ENCODE data around the gene KIAA1614.

Gene KIAA1614

DNA sequence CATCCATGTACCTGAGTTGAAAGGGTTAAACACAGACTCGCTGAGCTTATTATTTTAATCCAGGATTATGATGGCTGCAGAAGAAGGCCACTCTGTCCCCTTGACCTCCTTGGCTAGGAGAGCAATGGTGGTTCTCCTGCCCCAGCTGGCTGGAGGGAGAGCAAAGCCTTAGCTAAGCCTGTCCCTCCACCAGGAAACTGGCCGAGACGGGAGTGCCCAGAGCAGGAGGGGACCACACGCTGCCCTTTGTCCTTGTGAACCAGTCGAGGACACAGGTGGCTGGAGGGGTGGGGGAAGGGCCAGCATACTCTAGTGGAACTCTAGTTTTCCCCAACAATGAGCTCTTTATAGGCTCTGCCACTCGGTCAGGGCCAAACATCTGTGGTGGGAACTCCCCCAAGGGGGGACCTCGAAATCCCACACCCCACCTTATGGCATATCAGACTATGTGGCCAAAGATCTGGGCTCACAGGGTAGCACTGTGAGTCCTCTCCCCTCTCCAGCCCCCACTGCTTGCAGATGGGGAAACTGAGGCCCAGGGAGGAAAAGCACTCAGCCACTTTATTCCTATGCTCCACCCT lies 12.9 kb downstream of the KIAA1614 start:
- no peak for DNase-seq

DNA sequence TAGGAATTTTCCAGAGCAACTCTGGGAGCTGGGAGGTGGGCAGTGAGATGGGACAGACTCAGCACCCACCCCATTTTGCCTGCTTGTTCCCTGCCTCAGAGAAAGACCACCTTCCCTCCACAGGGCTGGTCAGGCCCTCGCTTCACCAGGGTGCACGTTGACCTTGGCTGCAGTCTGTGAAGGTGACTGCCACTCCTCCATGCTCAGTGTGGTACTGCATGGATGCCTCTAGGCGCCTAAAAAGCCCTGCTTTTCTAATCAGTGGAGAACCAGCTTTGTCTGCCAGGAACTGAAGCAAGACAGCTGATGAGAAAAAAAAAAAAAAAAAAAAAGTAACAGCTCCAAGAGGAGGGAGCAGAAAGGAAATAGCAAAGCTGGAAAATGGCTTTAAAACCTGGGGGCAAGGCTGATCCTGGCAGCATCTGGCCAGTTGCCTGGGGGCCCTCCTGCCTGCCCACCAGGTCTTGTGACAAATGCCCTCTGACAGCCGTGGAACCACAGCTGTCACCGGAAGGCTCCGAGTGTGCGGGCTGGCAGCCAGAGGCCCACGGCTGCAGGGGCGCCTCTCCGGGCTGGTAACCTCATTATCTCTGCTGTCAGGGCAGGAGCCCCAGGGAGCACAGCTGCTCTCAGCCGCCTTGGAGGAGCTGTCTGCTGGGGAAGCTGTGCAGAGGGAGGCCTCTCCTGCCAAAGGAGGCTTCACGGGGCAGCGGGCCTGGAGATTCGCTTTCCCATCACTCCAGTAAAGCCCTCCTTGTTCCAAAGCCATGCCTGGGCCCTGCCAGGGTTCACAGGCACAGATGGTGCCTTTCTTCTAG lies 13.7 kb downstream of the KIAA1614 start:
- no peak for DNase-seq

DNA sequence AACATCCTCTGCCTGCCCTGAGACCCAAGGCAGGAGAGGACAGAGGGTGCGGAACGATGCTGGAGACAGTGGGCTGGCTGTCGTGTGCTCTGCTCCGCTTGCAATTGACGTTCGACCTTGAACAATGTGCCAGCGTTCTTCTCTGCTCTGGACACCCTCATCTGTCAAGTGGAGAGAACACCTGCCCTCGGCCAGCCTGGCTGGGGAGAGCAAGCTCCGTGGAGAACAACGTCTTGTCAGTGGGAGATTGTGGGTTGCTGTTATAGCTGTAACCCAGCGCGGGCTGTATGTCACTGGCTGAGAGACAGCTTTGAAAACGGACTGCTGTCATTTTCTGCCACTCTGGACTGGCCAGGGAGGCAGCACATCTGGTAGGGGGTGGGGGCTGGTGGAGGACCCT lies 14.7 kb downstream of the KIAA1614 start:
- DNase-seq = no peak

DNA sequence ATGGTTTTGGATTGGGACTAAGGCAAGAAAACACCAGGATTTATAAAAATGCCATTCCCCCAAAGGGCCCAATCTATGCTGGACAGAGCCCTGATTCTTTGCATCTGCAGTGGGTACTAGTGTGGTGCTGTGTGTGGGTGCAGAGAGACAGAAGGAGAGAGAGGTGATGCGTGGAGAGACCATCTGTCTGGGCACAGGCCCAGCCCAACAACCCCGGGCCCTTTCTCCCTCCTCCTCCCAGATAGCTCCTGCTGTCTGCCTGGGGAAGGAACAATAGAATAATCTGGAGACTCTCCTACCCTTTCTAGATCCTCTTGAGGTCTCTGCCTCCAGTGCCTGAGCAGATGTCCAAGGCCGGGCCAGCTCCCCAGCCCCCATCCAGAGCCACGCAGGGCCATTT lies 15.1 kb downstream of the KIAA1614 start:
- no peak for DNase-seq

DNA sequence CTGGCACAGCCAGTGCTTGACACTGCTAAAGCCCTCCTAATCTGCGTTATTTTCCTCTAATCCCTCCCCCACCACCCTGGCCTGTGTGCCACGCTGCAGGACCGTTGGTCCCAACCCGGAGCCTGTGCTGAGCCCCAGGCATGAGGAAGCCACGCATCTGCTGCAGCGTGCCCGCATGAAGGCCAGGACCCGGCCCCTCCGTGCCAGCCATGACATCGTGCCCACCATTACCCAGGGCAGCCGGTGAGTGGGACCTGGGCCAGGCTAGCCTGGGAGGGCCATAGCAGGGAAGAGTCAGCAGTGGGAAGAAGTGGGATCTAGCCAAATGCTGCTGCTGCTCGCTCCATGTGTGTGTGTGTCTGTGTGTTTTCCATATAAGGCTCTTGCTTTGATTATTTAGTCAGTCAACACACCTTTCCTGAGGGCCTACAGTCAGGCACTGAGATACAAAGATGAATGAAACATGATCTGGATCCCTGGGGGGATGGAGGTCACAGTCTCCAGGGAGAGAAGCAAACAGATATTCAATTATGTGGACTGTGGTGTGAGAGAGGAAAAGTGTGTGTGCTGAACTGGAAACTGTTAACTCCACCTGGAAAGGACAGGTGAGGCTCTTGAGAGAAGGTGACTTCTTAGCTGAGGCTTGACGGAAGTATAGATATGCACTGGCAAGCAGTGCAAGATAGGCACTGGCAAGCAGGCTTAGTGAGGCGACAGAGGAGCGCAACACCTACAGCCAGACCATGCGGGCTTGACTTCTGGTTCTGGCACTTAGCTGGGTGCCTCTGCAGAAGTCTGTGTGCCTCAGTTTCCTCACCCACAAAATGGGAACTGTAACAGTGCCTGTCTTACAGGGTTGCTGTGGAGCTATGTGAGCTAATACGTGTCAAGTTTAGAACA lies 15.9 kb downstream of the KIAA1614 start:
- no peak for DNase-seq

DNA sequence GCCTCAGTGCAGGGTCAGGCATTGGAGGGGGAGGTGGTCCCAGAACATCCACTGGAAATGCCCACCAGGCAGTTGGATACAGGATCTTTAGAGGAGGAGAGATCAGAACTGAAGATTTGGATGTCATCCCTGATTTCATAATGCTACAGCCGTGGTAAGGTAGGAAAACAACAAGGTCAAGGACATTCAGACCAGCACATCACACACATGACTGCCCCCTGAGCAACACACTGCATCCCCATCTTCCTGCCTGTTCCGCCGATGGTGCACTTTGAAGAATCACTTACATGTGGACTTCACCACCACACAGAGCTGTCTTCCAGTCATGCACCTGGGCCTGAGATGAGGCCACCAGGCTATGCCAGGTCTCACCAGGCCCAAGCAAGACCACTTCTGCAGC lies 16.7 kb downstream of the KIAA1614 start:
- no peak for DNase-seq

DNA sequence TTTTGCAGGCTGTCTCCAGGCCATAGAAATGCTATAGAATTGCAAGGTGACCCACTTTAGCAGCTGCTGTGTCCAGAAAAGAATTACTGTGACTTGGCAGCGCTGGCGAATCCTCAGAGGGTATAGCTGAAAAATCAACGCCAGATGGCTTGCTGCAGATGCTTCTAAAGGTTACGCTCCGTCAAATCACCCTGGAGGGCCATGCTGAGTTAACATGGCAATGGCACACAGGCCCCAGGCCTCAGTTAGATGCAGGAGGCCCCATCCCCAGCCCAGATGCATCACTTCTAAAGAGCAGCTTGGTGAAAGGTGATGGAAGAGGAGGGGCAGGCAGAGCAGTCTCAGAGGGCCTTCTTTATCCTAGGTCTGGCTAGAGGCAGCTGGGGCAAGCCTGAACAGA lies 18.0 kb downstream of the KIAA1614 start:
- no peak for DNase-seq

DNA sequence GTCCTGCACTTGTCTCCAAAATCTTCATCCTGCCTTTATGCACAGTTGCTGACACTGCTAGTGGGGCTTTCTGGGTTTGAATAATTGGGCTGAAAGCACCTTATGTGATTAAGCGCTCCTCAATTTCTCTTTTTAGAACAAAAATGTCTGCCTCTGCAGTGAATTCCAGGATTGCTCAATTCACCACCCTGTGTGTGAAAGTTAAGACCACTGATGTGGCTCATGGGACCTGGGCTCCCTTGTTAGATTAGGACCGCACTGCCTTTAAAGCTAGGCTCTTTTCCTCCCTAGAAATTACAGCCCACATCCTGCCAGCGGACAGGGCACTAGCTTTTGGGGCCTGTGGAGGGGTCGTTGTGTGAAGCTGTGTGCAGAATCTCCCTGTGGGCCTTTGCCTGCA lies 18.8 kb downstream of the KIAA1614 start:
- no peak for DNase-seq

DNA sequence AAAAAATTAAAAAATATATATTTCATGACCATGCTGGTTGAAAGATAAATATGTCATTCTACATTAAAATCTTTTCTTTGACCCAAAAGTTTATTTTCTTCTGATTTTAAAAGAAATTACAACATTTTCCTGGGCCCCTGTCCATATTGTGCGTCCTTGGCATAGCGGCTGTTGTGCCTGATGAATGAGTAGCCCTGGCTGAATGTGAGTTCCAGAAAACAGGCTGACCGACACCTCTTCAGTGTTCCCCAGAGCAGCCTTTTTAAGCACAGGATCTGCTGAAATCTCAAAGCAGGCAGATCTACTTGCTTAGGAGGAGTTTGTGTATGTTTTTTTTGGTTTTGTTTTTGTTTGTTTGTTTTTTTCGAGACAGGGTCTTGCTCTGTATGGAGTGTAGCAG lies 19.7 kb downstream of the KIAA1614 start:
- no peak for DNase-seq

DNA sequence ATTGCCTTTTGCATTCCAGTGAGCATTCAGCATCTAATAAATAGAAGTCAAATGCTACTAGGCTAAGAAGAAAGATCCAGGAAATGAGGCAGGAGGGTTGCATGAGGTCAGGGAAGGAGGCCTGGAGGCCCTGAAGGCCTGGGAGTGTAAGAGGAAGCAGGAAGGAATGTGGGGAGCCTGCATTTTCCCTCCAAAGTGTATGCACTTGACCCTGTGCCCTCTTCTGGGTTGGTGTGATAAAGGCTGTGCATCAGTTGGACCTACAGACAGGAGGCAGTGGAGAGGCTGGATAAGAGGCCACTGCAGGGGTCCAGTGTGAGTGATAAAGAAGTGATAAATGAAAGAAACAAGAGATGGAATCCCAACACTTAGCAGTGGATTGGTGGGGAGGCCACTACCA lies 20.4 kb downstream of the KIAA1614 start:
- no peak for DNase-seq

DNA sequence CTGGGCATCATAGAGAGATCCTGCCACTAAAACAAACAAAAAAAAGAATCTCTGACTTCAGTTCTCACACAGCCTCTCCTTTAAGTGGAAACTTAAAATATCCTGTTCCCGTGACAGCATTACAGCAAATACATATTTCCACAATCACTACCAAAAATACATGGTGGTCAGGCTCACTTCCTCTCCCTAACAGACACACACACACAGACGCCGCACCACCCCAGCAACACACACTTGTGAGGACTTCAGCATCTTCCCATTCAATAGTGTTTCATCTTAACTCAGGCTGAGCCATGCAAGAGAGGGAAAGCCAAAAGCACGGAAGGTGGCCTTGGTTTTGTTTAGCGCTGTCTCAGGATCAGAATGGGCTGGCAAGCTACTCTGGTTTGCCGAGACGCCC lies 21.9 kb downstream of the KIAA1614 start:
- no peak for DNase-seq

DNA sequence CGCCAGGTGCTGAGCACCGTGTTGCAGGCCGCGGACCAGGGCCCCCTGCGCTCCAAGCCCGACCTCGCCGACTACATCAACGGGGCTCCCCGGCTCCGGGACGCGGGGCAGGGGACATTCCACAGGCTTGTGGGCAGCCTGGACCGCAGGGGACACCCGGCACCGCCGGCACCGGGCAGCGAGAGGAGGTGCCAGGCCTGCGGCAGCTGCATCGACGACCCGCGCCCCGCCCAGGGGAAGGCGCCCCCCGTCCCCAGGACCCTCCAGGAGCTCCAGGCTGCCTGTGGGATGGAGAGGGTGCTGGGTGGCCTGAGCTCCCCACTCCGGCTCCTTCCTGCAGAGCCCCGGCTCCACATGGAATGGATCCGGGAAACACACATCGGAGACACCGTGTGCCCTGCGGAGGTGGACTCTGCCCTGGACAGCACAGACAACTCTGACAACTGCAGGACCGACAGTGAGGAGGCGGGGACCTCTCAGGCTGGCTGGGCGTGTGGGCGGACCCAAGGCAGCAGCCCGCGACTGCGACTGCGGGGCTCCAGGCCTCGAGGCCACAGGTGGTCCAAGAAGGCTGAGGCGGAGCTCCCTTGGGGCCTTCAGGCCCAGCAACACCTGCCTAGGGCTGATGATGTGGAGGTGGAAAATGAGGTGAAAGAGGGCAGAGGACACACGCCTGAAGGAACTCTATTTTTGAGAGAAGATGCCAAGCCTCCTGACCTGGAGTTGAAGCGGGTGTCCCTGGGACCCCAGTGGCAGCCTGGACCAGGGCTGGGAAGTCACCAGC lies 22.8 kb downstream of the KIAA1614 start:
- no peak for DNase-seq

DNA sequence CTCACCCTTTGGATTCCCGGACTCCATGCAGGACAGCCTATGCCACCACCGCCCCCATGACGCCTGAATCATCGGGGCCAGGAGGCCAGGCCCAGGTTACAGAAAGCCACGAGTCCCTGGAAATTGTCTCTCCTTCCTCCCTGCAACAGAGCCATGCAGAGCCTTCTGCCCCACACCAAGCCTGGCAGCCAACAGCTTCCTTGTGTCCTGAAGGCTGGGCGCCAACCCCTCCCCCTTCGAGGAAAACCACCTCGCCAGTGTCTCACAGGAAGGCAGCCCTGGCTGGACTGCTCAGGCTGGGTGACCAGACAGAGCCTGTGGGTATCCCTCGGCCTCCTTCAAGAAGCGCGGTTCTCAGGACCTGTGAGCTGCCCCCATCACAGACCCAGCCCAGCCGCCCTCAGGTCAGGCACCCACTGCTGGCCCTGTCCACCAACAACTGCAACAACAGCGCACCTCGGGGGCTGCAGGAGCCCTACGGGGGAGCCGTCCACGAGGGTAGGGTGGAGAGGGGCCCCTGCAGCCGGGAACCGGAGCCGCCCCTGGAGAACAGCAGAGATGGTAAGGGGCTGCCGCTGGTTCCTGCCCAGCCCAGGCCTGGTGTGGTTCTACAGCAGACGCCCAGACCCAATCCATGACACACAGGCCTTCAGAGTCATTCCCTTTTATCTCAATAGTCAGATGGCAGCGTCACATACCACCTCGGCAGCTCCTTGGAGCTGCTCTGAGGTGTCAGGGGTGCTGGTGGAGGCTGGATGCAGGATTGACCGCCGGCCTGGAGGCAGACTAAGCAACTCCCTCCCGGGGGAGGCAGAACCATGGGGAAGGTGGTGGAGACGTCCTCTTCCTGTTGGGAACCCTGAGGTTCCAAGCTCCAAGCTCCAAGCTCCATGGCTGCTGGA lies 23.7 kb downstream of the KIAA1614 start:
- no peak for DNase-seq

DNA sequence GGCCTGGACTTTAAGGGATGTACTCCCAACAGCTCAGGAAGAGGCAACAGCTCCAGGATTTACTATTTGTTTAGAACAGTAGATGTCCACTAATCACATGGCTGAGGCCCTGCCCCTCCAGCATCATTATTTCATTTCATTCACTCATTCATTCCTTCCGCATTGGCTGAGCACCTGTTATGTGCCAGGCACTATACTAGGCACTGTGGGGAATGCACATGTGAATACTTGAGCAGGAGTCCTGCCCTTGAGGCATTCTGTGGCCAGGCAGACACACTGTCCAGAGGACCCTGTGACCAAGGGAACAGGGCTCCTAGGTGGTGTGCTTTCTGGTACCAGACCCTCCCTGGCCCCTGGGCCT lies 24.3 kb downstream of the KIAA1614 start:
- DNase-seq = no peak

DNA sequence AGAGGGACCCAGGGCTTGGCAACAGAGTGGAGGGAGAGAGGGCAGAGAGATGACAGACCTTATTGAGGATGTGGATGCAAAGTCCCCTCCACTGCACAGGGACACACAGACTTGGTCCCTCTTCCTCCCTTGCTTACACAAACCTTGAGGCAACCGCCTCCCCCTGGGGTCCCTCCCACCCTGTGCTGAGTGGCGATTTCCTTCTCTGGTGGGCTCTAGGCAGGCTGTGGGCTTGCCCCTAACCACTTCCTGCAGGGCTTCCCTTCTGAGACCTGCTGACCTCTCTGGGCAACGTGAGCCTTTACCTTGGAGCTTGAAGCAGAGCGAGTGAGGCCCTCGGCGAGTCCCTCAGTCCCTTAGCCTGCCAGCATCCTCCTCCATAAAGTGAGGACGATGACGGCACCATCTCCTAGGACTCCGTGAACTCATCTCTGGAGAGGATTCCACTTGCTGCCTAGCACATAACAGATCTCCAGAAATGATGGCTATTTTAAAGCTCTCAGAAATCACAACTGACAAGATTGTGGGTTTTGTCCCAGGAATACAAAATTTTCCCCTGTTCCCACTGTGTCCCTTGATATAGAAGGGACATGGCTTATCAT lies 25.0 kb downstream of the KIAA1614 start:
- DNase-seq = no peak

DNA sequence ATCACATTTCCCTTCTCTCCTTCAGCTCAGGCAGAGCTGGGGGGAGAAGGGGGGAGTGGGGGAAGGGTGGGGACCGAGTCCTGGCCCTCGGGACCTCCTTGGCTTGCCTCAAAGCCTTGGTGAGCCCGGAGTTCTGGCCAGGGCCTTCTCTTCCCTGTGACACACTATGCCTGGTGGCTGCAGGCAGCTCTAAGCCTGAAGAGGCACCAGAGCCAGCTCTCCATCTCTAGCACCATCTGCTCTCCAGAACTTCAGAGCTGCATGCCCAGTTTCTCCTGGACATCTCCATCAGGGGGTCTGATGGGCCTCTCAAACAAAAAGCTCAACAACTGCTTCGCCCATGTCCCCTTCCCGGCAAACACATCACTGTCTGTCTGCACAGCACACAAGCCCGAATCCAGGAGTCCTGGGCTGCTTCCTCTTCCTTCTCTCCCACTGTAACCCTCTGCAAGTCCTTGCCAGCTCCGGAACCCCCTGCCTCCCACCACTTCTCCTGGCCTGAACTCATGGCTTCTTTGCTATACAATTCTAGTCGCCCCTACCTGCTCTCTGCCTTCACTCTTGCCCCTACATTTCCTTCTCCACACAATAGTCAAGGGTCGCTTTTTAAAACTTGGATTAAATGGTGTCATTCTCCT lies 26.5 kb downstream of the KIAA1614 start:
- no peak for DNase-seq

DNA sequence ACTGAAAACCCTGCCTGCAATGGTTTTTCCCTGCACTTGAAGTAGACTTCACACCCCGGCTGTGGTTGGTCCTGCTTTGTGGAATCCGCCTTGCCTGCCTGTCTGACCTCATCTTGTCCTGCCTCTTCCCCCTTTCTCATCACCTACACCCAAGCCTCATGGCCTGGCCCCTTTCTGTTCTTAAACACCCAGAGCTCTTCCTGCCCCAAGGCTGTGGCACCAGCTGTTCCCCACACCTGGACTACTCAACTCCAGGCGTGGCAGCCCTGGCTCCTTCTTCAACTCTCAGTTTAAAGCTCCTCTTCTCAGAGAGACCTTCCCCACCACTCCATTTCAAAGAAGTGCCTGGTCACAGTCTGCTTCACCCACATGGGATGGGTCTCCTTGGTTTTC lies 27.0 kb downstream of the KIAA1614 start:
- DNase-seq = no peak

DNA sequence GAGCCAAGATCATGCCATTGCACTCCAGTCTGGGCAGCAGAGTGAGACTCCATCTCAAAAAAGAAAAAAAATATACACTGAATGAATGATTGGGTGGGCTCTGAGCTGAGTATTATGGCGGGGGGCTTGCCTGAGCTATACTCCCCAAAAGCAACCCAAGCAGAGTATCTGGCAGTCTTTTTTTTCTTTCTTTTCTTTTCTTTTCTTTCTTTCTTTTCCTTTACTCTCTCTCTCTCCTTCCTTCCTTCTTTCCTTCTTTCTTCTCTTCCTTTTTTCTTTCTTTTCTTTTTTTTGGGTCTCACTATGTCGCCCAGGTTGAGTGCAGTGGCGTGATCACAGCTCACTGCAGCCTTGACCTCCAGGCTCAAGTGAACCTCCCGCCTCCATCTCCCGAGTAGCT lies 27.7 kb downstream of the KIAA1614 start:
- no peak for DNase-seq

DNA sequence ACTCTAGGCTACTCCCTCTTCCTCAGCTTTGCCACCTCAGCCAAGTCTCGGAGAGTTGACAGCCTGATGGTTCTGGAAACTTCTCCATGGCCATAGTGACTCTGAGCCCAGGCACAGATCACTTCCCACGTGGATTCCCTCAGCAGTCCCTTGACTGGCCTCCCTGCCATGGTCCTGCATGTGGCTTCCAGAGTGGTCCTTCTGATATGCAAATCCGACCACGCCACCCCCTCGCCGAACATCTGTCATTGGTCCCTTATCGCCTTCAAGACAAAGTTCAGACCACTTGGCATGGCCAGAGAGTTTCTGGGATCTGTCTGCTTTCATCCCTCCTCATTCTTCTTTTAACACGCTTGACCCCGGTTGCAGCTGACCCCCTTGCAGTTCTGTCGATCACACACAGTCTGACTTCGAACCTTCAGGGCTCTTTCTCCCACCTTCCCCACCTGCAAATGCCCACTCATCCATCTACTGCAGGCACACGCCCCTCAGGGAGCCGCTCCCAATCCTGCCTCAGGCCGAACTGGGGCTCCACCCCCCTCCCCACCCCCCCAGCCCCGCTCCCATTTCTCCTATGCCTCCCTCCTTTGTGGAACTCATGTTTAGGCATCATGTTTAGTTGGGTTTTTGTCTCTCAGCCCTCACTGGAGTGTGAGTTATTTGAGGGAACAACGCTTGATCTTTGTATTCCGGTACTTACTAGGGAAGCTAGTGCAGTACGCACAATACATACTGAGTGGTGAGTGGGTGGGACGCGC lies 29.0 kb downstream of the KIAA1614 start:
- DNase-seq = no peak

DNA sequence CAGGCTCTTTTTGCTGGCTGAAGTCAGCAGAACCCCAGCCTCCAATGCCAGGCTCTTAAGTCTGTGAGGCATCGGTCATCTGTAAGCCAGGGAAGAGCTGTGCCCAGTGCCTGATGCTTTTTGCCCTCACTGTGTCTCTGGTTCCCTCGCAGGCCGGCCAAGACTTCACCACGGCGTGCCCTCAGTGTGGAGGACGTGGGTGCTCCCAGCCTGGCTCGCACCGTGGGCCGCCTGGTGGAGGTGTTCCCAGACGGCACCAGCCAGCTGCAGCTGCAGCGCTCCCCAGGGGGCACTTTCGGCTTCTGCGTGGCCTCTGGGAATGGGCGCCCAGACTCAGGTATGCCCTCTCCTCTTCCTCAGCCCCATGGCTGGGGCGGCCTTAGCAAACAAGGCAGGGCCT lies 32.5 kb downstream of the KIAA1614 start:
- DNase-seq = no peak

All from T1000 (cell line).